Keratinocyte (primary cell): ENCODE data around the gene NAA10.

Source experiments
- CTCF ChIP-seq, 3 experiments: IDR thresholded peaks in 1 of 3; conservative IDR thresholded peaks in 1 of 3; optimal IDR thresholded peaks in 1 of 3; 2 replicates in 2 of 3; 3 replicates in 1 of 3; pipeline versions ENCODE3 to v1.5.1; 2011; ENCODE audit warnings: low read length in 3 of 3, mild to moderate bottlenecking in 3 of 3, moderate library complexity in 2 of 3, control low read depth in 1 of 3, inconsistent platforms in 1 of 3; ENCODE audit not compliant: insufficient read depth in 2 of 3; ENCODE audit errors: extremely low read depth in 1 of 3
- EZH2 ChIP-seq: IDR thresholded peaks from one replicate; pipeline ENCODE4 v1.6.1; 2012; ENCODE audit warnings: inconsistent platforms, mild to moderate bottlenecking, low read length, moderate library complexity

DNA sequence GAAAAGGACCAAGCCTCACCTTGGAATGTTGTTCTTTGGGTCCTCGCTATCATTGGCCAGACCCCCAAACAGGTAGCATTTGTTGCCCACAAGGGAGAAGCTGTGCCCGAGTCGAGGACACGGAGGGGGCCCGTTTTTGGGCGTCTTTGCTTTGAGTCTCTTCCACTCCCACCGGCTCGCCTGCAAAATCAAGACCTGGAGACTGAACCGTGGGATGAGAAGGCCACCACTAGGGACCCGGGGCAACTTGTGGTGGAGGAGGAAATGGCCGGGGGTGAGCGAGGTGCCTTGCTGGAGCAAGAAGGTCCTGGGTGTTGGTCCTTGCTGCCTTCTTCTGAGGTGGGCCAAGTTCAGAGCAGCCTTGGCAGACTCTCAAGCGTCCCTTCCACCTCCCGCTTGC is 29.3 kb upstream of the NAA10 start:
- TF ChIP-seq EZH2 (no peak), CTCF (optimal IDR thresholded peaks at IDR 0.05 in 1 of 3, IDR thresholded peaks at IDR 0.05 in 1 of 3, conservative IDR thresholded peaks at IDR 0.05 in 1 of 3; ENCODE audit: extremely low read depth in 1 of 3, insufficient read depth in 2 of 3, low read length in 3 of 3) (no peak)
